ENCODE measurements around the gene SPATA22. TPM values are rescaled to one million over a fixed set of nuclear protein-coding genes. Genes with fewer than 3 reads are reported as not detected.
"Not testable (repeated sequence)": the region's sequence is repeated elsewhere in the genome, so short reads cannot be mapped to it uniquely, and the experiment has no call there.

The SPATA22 gene
- total RNA-seq, 1 donor from 2014 or later, result not detected

DNA sequence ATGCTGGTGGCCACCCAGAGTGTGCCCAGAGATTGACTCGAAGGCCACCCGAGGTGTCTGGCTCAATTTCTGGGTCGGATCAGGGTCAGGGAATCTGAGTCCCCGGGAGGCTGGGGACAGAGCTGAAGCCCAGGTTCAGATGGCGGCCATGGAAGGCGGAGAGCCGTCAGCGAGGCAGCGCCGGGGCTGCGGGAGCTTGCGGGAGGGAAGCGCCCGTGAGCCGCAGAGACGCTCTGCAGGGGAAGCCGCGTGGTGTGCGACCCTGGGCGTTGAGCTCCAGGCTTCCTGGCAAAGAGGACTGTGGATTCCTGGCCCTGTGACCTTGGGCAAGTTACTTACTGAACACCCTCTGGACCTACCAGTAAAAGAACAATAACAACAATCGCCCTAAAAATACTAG is 518 bp upstream of the SPATA22 start:
- ATAC-seq, result no peak

DNA sequence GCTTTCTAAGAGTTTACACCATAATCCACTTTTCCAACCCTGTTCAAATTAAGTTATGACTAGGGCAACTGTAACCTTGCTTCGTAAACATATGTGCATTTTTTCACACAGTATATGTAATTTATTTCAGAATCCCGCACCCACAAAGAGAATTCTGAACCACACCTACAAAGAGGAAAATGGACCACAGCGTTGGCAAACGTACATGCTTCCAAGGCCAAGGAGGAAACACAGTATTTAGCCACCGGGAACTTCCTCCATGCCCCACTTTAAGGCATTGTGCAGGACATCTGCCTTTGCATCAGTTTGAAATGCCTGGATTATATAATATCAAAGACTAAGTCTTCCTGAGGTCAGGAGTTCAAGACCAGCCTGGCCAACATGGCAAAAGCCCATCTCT is 2.1 kb downstream of the SPATA22 start:
- no peak for ATAC-seq

DNA sequence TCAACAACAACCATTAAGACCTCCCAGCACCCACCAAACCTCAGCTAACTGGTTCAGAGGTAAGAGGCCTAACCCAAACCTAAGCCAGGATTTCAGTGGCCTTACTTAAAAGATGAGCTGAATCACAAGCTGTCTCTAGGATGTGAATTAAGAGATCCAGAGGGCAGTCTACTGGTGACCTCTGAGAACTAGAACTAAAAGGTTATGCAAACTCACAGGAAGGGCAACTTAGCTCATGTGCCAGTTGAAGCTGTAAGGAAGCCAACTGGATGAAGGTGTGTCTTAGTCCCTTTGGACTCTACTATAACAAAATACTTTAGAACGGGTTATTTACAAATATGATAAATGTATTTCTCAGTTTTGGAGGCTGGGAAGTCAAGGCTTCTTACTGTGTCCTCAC is 5.3 kb downstream of the SPATA22 start:
- not testable (repeated sequence) for ATAC-seq

DNA sequence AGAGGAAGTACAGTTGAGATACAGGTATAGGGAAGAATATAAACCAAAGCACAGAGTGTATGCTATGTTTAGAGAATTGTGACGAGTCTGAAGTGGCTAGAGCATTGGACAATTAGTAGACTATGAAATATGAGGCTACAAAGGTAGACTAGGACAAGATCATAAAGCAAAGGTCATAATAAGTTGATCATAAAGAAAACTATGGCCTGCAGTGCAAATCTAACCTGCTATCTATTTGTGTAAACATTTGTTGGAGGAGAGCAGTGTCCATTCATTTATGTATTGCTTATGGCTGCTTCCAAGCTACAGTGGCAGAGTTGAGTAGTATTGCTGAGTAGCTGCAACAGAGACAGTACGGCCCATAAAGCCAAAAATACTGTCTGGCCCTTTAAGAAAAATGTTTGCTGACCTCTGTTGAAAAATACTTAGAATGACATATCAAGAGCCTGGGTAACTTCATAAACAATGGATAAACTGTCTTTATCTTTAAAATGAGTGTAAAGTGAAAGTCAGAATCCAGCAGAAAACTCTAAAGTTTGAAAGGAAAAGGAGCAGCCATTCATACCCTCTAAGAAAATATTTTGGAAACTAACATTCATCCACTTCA is 23.5 kb downstream of the SPATA22 start:
- no peak for ATAC-seq

DNA sequence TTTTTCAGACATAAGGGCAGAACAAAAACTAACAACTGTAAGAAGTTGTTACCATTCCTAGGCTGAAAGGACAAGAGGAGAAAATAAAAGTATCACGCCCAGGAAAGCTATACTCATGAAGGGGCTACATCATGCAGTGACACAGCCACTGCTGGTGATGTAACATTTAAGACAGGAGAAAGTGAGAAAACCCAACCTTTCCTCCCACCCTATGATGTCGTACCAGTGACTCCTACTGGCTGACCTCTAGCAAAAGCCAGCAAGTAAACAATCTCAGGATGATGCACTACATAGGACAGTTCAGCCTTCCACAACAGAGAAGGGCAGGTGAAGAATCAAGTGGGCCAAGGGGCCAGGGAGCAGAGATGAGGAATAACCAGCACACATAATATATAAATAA is 24.0 kb downstream of the SPATA22 start:
- ATAC-seq, result peak; percentile 26

DNA sequence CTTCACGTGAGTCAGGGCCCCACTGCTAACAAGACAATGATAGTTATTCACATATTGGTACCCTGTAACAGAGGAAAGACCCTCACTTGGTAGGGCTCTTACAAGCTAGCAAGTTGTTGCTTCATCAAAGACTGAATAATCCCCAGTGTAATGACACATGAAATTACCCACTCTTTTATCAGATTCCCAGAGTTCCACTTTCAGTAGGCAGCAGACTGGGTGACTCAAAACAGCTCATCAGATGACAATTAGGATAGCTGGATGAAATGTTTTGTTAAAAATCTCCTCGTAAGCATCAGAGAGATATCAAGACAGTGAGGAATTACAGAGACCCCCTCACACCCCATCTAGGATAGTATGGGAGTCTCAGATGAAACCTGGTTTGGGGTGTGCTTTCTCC is 31.2 kb downstream of the SPATA22 start:
- ATAC-seq, result no peak

DNA sequence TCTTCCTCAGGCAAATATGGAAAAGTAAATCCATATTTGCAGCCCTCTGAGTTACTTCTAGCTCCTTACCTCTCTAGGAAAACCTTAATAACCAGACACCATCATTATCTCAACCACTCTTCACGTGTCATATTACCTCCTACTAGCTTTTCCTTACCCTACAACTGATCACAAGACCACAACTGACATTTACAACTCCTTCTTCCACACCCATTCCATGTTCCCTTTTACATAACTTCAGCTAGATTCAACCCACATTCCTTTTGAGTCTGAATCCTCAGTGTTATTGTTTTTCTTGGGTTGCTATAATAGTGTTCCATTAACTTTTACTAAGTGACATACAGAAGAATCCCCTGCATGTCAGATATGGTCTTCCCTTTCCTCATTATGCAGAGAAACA is 33.3 kb downstream of the SPATA22 start:
- no peak for ATAC-seq

DNA sequence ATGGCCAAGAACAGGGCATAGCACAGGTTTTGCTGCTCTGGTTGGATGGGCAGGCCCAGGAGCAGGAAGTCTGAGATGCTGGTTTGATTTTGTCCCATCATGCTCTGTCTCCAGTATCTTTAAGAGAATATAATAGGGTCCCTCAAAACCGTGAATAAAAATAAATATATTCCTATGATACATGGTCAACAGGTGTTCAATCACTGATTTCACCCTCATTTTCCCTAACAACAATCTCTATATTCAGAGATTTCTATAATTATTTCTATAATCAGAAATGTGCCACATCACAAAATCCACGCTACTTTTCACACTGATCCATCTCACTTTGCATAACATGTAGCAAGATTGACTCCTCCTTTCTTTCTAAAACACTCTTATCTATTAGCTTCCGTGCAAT is 37.9 kb downstream of the SPATA22 start, which contains the start of gene OR1E2:
OR1E2 (minus strand) TSS at position 101 of the 400 bp plus-strand sequence; CDS start at position 101, 0 bp downstream.
- no peak for ATAC-seq

DNA sequence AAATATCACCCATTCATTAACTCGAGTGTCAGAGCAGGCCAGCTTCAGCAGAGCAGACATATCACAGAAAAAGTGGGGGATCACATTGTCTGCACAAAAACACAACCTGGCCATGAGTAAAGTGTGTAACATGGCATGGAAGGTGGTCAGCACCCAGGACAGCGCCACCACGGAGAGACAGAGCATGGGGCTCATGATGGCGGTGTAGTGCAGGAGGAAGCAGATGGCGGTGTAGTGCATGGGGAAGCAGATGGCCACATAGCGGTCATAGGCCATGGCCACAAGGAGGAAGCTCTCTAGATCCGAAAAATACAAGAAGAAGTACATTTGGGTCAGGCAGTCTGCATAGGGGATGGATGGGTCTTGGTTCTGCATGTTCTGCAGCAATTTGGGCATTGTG is 38.4 kb downstream of the SPATA22 start:
- not testable (repeated sequence) for ATAC-seq

DNA sequence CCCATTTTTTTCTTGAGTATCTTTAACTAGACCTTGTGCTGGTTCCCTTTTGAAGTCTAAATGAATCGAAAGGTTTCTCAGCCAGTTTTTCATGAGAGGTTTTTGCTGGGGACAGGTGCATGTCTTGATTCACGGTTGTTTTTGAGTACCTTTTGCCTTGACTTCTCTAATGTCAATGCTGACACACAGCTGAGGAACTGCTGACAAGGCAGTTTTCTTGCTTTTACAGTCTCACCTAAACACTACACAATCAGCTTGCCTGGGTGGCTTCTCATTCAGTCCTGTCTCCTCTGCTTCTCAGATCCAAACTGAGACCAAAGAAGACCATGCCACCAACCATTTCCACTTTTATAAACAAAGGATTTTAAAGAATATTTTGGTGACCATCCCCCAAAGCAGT is 53.4 kb downstream of the SPATA22 start:
- no peak for ATAC-seq

DNA sequence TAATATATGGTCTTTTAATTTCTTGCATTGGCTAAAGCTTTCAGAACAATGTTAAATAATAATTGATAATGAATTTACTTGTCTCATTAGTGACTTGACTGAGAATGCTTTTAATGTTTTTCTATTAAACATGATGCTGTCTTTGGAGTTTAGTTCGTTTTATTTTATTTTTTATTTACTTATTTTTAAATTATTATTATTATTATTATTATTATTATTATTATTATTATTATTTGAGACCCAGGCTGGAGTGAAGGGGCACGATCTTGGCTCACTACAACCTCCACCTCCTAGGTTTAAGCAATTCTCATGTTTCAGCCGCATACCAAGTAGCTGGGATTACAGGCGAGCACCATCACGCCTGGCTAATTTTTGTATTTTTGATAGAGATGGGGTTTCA is 56.0 kb downstream of the SPATA22 start:
- ATAC-seq, result no peak

DNA sequence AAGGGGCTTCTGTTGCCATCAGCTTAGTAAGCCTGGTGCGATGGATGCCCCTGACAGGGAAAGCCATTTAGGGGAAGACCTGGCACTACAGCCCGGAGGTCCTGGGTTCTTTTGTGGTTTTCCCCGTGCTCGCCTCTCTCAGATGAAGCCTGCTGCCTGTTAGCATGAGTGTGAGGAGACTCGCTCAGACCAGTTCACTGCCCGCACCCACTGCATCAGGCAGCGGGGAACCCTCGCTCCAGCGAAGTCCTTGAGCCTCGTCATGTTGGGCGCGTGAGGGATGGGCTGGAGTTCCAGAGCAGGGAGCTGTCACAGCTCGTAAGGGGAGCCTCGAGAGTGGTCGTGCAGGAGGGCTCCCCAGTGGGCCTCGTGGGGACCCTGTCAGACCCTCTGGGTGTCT is 59.4 kb downstream of the SPATA22 start:
- ATAC-seq, result not testable (repeated sequence)

DNA sequence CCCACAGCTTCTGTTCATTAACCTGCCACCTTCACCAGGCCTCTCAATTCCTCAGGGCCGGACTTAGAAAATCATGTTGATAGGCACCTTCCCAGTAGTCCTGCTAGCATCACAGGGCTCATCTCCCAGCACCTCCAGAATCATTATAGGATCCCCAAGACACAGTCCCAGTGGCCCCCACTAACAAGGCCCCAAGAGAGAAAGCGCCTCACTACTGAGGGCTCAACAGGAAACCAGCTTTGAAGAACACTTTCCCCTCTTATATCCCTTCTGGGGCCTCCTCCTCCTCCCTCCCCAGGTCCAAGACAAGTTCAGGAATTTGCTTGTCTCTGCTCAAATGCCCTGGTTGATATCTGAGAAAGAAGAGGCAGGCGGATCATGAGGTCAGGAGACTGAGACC is 60.5 kb downstream of the SPATA22 start, which contains the start of gene OR3A3:
OR3A3 (plus strand) TSS at position 301 of the 400 bp plus-strand sequence.
- ATAC-seq, result no peak

DNA sequence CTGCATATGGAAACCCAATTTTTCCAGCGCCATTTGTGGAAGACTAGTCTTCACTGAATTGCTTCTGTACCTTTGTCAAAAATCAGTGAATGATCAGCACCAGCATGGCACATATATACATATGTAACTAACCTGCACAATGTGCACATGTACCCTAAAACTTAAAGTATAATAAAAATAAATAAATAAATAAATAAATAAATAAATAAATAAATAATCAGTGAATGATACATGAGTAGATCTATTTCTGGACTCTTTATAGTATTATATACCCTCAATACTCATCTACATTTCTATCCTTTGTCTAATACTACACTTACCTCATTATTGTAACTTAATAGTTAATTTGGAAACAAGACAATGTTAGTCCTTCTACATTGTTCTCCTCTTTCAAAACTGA is 67.8 kb downstream of the SPATA22 start:
- ATAC-seq, result not testable (repeated sequence)

DNA sequence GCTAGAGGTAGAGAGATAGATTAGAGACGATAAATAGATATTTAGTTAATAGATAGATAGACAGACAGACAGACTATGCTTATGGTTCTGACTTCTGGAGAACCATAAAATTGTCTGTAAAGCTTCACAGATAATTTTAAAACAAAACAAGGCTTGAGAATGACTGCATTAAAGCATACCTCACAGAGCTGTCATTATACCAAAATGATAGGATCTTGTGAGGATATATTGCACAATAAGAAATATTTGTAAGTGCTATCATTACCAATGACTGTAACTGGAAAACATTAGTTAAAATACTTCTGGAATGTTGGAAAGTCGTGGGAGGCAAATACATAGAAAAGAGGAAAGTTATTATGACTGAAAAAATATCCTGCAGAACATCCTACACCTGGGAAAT is 69.8 kb downstream of the SPATA22 start:
- ATAC-seq, result no peak

DNA sequence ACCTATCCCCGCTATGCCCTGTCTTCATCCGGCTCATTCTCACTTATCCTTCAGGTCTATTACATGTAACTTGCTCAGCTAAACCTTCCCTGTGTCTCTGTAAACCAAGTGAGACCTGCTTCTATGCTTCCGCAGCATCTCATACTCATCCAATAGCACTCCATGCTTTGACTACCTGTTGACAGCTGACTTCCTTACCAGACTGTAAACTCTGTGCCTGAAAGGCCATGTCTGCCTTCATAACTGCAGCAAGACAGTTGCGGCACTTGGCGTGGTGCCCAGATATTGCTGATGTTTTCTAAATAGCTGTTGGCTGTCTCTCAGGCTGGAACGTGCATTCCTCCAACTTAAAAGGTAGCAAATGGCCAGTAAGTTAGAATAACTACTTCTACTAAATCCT is 71.6 kb downstream of the SPATA22 start:
- ATAC-seq, result no peak

DNA sequence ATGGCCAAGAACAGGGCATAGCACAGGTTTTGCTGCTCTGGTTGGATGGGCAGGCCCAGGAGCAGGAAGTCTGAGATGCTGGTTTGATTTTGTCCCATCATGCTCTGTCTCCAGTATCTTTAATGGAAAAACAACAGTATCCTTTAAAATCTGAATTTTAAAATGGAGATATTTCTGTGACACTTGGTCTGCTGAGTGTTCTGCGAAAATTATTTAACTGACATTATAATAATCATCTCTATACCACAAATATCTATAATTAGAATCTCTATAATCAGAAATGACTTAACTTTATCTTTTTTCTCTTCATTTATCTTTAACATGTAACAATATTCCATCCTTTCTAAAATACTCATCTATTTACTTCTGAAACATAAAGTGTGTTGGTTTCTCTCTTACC is 73.3 kb downstream of the SPATA22 start, which contains the start of gene OR1E1:
OR1E1 (minus strand) TSS at position 101 of the 400 bp plus-strand sequence; CDS start at position 101, 0 bp downstream.
- ATAC-seq, result no peak

DNA sequence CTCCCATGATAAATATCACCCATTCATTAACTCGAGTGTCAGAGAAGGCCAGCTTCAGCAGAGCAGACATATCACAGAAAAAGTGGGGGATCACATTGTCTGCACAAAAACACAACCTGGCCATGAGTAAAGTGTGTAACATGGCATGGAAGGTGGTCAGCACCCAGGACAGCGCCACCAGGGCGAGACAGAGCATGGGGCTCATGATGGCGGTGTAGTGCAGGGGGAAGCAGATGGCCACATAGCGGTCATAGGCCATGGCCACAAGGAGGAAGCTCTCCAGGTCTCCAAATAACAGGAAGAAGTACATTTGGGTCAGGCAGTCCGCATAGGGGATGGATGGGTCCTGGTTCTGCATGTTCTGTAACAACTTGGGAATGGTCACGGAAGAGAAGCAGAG is 73.8 kb downstream of the SPATA22 start:
- ATAC-seq, result not testable (repeated sequence)

Other genes starting within 250 kb of the SPATA22 start
- gene OR3A1, start 173.5 kb downstream of the SPATA22 start, total RNA-seq, result not detected
- gene OR3A2, start 85.5 kb downstream of the SPATA22 start, total RNA-seq, result not detected
- gene OR1E1, start 73.4 kb downstream of the SPATA22 start, total RNA-seq, result not detected
- gene OR3A3, start 60.4 kb downstream of the SPATA22 start, total RNA-seq, result not detected
- gene OR1E2, start 38.0 kb downstream of the SPATA22 start, total RNA-seq, result not detected
- 0.56 TPM for gene ASPA, start 4.2 kb upstream of the SPATA22 start, total RNA-seq
- 1.3 TPM for gene TRPV3, start 86.0 kb upstream of the SPATA22 start, total RNA-seq
- 0.96 TPM for gene TRPV1, start 137.6 kb upstream of the SPATA22 start, total RNA-seq
- gene SHPK, start 164.4 kb upstream of the SPATA22 start, total RNA-seq, result 11.2 TPM
- gene CTNS, start 164.9 kb upstream of the SPATA22 start, total RNA-seq, result 4.9 TPM
- 209 TPM for gene TAX1BP3, start 196.8 kb upstream of the SPATA22 start, total RNA-seq
- 35.0 TPM for gene EMC6, start 197.0 kb upstream of the SPATA22 start, total RNA-seq
- gene P2RX5, start 224.3 kb upstream of the SPATA22 start, total RNA-seq, result 0.72 TPM

All from esophagus mucosa (tissue), 1 donor.